Heart right ventricle (tissue), 16 donors: Measurements from ENCODE around the gene TAOK2. TPM values are rescaled to one million over a fixed set of nuclear protein-coding genes. Genes with fewer than 3 reads are reported as not detected.

ENCODE experiments used
- ATAC-seq, 8 donors: fragments of 200-7000 bp; cut with Tn5 transposase; one replicate each; pipeline ENCODE4 v1.9.1; 2020; ENCODE audit warnings: mild to moderate bottlenecking in 8 of 8, moderate library complexity in 8 of 8, moderate number of reproducible peaks in 1 of 8
- DNase-seq, 2 donors: peaks; one replicate each; pipeline ENCODE4 v3.0.0-alpha.2; 2020
- H3K27ac ChIP-seq, 10 donors: fragments of 200-600 bp; sonication (generic) in 2 of 10; one replicate each; pipeline versions ENCODE4 v1.5.0 to v1.8.0; 2020 to 2022; ENCODE audit warnings: mild to moderate bottlenecking in 3 of 10
- H3K27me3 ChIP-seq, 7 donors: fragments of 200-600 bp; one replicate each; pipeline ENCODE4 v1.8.0; 2021 to 2022; ENCODE audit warnings: mild to moderate bottlenecking in 2 of 7
- H3K36me3 ChIP-seq, 9 donors: fragments of 200-600 bp; sonication (generic) in 1 of 9; one replicate each; pipeline versions ENCODE4 v1.5.0 to v1.8.0; 2020 to 2022; ENCODE audit warnings: mild to moderate bottlenecking in 2 of 9
- H3K4me1 ChIP-seq, 9 donors: fragments of 200-600 bp; sonication (generic) in 1 of 9; one replicate each; pipeline versions ENCODE4 v1.5.0 to v1.8.0; 2020 to 2022; ENCODE audit warnings: mild to moderate bottlenecking in 4 of 9
- H3K4me3 ChIP-seq, 10 donors: fragments of 200-600 bp; sonication (generic) in 2 of 10; one replicate each; pipeline versions ENCODE4 v1.5.0 to v1.8.0; 2020 to 2022; ENCODE audit warnings: mild to moderate bottlenecking in 7 of 10, moderate library complexity in 2 of 10
- H3K9me3 ChIP-seq, 11 donors: fragments of 200-600 bp in 10 of 11; sonication (generic) in 2 of 11; one replicate each; pipeline versions ENCODE4 v1.5.0 to v1.8.0; 2013 to 2022; ENCODE audit warnings: mild to moderate bottlenecking in 2 of 11, control low read depth in 1 of 11, moderate library complexity in 1 of 11
- WGBS, 2 donors: extraction: QIAGEN DNeasy Blood & Tissue Kit; methylation state at CpG; one replicate each; pipeline ENCODE4 v1.1.7; 2013; ENCODE audit warnings: inconsistent platforms in 1 of 2; 5-methylcytosine and 5-hydroxymethylcytosine counted together
- intact Hi-C, 10 donors: fragments of 100-400 bp; cut with DNase I; formaldehyde crosslinking; loops; one replicate each; pipeline versions ENCODE4 v1.11.1 to v1.14.2; 2022
- polyA plus RNA-seq, 2 donors: library from polyadenylated mRNA; stranded (reverse); fragments of 200-250 nt; gene quantifications; one replicate each; pipeline ENCODE4 v1.2.3, GENCODE V29; 2013
- total RNA-seq, 10 donors: library from RNA; stranded (reverse); fragmentation: NEBNext Ultra II Directional in 3 of 10; extraction: Animal tissue kit (Norgen Biotek cat#: 25700) in 3 of 10; gene quantifications; one replicate each; pipeline versions ENCODE4 v1.2.1 to v1.2.4, GENCODE V29; 2021 to 2023
- TF ChIP-seq, protein P1 (sequence below), 9 donors: fragments of 200-600 bp; sonication (generic) in 2 of 9; IDR thresholded peaks; one replicate each; pipeline versions ENCODE4 v1.5.0 to v1.8.0; 2021 to 2022; ENCODE audit warnings: antibody characterized with exemption in 9 of 9, mild to moderate bottlenecking in 5 of 9, moderate library complexity in 1 of 9
- donor health status: Arrhythmogenic right ventricular cardiomyopathy.
- donor health status: ischemic (EF 13 %, LVEDD 7.1; RV severe dilation, severe dysfunction).
- donor health status: healthy with polysubstance abuse.
- donor health status: DM: no; HTN: yes; CAD: no.
- donor health status: DM: no; HTN: no; CAD: no.
- donor health status: ischemic (EF 25% LVEDD 6.9; RV normal size, moderate dysfunction).
- donor health status: ischemic (EF 25% LVEDD 5.7; RV mildly dilated, moderate dysfunction).
- donor health status: healthy.
- donor health status: DM: yes; HTN: yes; CAD: no.
- donor health status: Ischemic cardiomyopathy.
- donor health status: ischemic (EF 35%, LVEDD 5.7; RV mildly dilated, moderate dysfunction).
- donor health status: nonischemic (EF 11% LVEDD 7.7; RV severe dilation, severe dysfunction).
- donor health status: DM: yes; HTN: yes; CAD: no.
- donor health status: PGD.
- donor health status: ischemic (EF 29% LVEDD 5.4; RV normal size, mild dysfunction).
- donor health status: nonischemic (EF 23%, LVEDD 6.1; RV moderate dilation, normal function).

Gene TAOK2
- total and polyA plus RNA-seq, 12 donors: 27.0 to 50.4 (median 32.7) TPM

DNA sequence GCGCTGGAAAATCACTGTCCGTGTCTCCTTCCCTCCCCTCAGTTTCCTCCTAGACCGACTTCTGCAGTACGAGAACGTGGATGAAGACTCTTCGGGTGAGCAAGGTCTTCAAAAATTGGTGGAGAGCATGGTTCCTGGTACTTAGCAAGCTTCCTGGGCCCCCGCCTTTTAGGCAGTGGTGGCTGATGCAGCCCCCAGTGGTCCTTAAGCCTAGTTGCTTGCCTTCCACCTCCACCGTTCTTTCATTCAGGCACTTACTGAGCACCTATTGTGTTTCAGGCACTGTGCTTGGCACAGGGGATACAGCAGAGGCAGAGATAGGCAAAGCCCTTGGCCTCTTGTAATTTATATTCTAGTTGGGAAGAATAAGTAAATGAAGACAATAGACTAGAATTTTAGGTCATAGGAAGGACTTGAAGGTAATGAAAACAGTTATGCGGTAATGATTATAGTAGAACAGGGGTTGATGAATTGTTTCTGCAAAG lies 23.1 kb downstream of the TAOK2 start:
- intact Hi-C loops: loop anchor here in 4 of 10 donors (5.0 to 10.0 kb wide), 4 partner anchors 35 to 182 kb away; partner anchors contain the start of genes TMEM219 (in 3 of the 4), CDIPT (in 1 of the 4), KCTD13 (in 1 of the 4) and PAGR1 (in 1 of the 4)
- no peak for DNase-seq
- peaks cover 0 to 63% (median 10%) of the 10 kb centered on the region in 9 donors for H3K36me3 ChIP-seq
- TF ChIP-seq, protein P1, sequence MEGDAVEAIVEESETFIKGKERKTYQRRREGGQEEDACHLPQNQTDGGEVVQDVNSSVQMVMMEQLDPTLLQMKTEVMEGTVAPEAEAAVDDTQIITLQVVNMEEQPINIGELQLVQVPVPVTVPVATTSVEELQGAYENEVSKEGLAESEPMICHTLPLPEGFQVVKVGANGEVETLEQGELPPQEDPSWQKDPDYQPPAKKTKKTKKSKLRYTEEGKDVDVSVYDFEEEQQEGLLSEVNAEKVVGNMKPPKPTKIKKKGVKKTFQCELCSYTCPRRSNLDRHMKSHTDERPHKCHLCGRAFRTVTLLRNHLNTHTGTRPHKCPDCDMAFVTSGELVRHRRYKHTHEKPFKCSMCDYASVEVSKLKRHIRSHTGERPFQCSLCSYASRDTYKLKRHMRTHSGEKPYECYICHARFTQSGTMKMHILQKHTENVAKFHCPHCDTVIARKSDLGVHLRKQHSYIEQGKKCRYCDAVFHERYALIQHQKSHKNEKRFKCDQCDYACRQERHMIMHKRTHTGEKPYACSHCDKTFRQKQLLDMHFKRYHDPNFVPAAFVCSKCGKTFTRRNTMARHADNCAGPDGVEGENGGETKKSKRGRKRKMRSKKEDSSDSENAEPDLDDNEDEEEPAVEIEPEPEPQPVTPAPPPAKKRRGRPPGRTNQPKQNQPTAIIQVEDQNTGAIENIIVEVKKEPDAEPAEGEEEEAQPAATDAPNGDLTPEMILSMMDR (IDR thresholded peaks at IDR 0.05): no peak
- peak overlapping the region in 8 of 10 donors; percentile 92 to 99 (median 97) for H3K27ac ChIP-seq
- H3K27me3 ChIP-seq: no peaks in the 10 kb centered on the region
- peak overlapping the region; percentile 30 to 97 (median 82) for H3K4me3 ChIP-seq
- ATAC-seq: no peak
- 24% methylated on average over 9 of the region's 9 CpGs for WGBS, 2 donors
- H3K4me1 ChIP-seq: peaks cover 7 to 40% (median 28%) of the 10 kb centered on the region in 9 donors
- H3K9me3 ChIP-seq: no peaks in the 10 kb centered on the region

DNA sequence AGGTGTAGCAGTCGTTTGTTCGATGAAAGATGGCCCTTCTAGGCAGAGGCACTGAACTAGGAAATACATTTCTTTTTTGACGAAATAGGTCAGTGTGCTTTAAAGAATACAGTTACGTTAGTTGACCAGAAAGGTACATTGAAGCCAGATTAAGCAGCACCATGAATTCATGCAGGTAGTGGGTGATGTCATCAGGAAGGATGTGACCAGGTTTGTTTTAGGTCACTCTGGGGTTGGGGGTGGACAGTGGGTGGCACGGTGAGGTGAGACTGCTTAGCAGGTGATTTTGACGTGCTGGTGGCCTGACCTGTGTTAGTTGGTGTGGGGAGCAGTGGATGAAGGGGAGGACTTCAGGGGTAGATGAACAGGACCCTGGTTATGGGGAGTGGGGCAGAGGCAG lies 25.9 kb downstream of the TAOK2 start:
- 90 to 93% methylated on average over 6 of the region's 6 CpGs for WGBS, 2 donors
- Histone ChIP-seq H3K27me3 (no peaks in the 10 kb centered on the region), H3K4me1 (peaks cover 6 to 24% (median 17%) of the 10 kb centered on the region in 9 donors), H3K27ac (no peak overlapping the region), H3K36me3 (peaks cover 0 to 64% (median 4%) of the 10 kb centered on the region in 9 donors), H3K4me3 (no peak overlapping the region), H3K9me3 (no peaks in the 10 kb centered on the region)
- TF ChIP-seq, protein P1 (IDR thresholded peaks at IDR 0.05): no peak
- intact Hi-C loops: loop anchor here in 8 of 10 donors (5.0 to 10.0 kb wide), 6 partner anchors 37 to 295 kb away; partner anchors contain the start of genes CDIPT (in 4 of the 8), KCTD13 (in 4 of the 8), TMEM219 (in 3 of the 8) and PAGR1 (in 1 of the 8)
- ATAC-seq: no peak
- DNase-seq: no peak

DNA sequence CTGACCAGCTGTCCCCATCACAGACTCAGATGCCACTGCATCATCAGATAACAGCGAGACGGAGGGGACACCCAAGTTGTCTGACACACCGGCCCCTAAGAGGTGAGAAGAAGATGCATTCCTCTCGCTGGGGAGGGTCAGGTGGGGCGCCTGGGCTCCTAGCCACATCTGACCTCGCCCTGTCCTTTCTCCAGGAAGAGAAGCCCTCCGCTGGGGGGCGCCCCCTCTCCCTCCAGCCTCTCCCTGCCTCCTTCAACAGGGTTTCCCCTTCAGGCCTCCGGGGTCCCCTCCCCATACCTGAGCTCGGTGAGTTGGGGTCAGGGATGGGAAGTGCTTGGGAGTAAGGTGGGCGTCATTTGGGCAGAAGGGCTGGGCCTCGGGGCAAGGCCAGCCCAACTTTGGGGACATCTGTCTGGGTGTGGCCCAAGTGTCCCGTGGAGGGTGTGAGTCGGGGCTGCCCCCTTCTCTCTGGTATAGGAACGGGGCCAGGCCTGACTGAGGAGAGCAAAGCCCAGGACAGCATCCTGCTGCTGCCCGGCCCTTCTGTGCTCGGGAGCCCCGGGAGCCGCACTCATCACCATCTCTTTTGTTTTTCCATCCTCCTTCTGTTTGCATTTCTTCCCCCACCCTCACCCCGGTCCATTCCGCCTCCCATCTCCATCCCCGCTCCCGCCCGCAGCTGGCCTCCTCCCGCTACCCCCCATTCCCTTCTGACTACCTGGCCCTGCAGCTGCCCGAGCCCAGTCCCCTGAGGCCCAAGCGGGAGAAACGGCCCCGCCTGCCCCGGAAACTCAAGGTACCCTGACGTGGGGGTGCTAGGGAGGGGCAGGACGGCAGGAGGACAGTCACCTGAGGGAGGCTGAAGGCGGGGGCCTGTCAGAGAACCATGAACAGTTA lies 27.3 kb downstream of the TAOK2 start:
- Histone ChIP-seq H3K27me3 (no peaks in the 10 kb centered on the region), H3K27ac (no peak overlapping the region), H3K4me1 (peaks cover 3 to 23% (median 11%) of the 10 kb centered on the region in 9 donors), H3K9me3 (no peaks in the 10 kb centered on the region), H3K4me3 (no peak overlapping the region), H3K36me3 (peaks cover 0 to 66% (median 4%) of the 10 kb centered on the region in 9 donors)
- intact Hi-C loops: loop anchor here in 5 of 10 donors (5.0 to 10.0 kb wide), 4 partner anchors 76 to 296 kb away; partner anchors contain the start of genes CDIPT (in 3 of the 5) and KCTD13 (in 3 of the 5)
- TF ChIP-seq, protein P1 (IDR thresholded peaks at IDR 0.05): no peak
- ATAC-seq (no peak), DNase-seq (no peak)
- 79 to 85% methylated on average over 32 to 33 of the region's 33 CpGs for WGBS, 2 donors
